Upper lobe of right lung (tissue), 1 donor: ENCODE results near the gene C19orf12. TPM values are rescaled to one million over a fixed set of nuclear protein-coding genes. Genes with fewer than 3 reads are reported as not detected.

Experiments used
- ATAC-seq: fragments of 200-7000 bp; cut with Tn5 transposase; one replicate; pipeline ENCODE4 v1.9.1; 2020; ENCODE audit warnings: mild to moderate bottlenecking, moderate library complexity
- DNase-seq: peaks from one replicate; pipeline ENCODE4 v3.0.0-alpha.2; 2020
- H3K27ac ChIP-seq: fragments of 200-600 bp; one replicate; pipeline ENCODE4 v1.8.0; 2022
- H3K27me3 ChIP-seq: fragments of 200-600 bp; one replicate; pipeline ENCODE4 v1.8.0; 2022; ENCODE audit warnings: mild to moderate bottlenecking
- H3K36me3 ChIP-seq: fragments of 200-600 bp; one replicate; pipeline ENCODE4 v1.8.0; 2022
- H3K4me1 ChIP-seq: fragments of 200-600 bp; one replicate; pipeline ENCODE4 v1.8.0; 2022
- H3K4me3 ChIP-seq: fragments of 200-600 bp; one replicate; pipeline ENCODE4 v1.8.0; 2022; ENCODE audit warnings: mild to moderate bottlenecking
- H3K9me3 ChIP-seq: fragments of 200-600 bp; one replicate; pipeline ENCODE4 v1.8.0; 2022
- CTCF ChIP-seq: fragments of 200-600 bp; IDR thresholded peaks from one replicate; pipeline ENCODE4 v1.8.0; 2022; ENCODE audit warnings: antibody characterized with exemption
- intact Hi-C: fragments of 100-400 bp; cut with DNase I; formaldehyde crosslinking; loops from one replicate; pipeline ENCODE4 v1.11.0; 2022
- total RNA-seq: library from RNA; stranded (reverse); fragmentation: NEBNext Ultra II Directional; extraction: Animal tissue kit (Norgen Biotek cat#: 25700); gene quantifications from one replicate; pipeline ENCODE4 v1.2.1, GENCODE V29; 2021
- donor health status: DM: no; HTN: yes; CAD: no; lungs with severe emphysema.

The C19orf12 gene
- total RNA-seq, 1 donor from 2014 or later, result 22.1 TPM

GRCh38 chr19:29759359-29759758, 44.3 kb upstream of the C19orf12 start:
- intact Hi-C loops, result no loop called here
- H3K4me1 ChIP-seq, result no peaks in the 10 kb centered on the region
- H3K27ac ChIP-seq, result no peak overlapping the region
- H3K27me3 ChIP-seq, result no peaks in the 10 kb centered on the region
- DNase-seq (no peak), ATAC-seq (no peak)
- no peaks in the 10 kb centered on the region for H3K9me3 ChIP-seq
- H3K36me3 ChIP-seq, result no peaks in the 10 kb centered on the region
- TF ChIP-seq CTCF, result no peak
- H3K4me3 ChIP-seq, result no peak overlapping the region

- H3K27me3 ChIP-seq, result no peaks in the 10 kb centered on the region
- H3K27ac ChIP-seq, result no peak overlapping the region
- H3K4me1 ChIP-seq, result no peaks in the 10 kb centered on the region
- H3K4me3 ChIP-seq, result no peak overlapping the region
- ATAC-seq, result no peak
- no peak for DNase-seq
- intact Hi-C loops, result no loop called here
- TF ChIP-seq CTCF, result no peak
- no peaks in the 10 kb centered on the region for H3K36me3 ChIP-seq
- H3K9me3 ChIP-seq, result no peaks in the 10 kb centered on the region
Observed at GRCh38 chr19:29758863-29759262, 43.8 kb upstream of the C19orf12 start.

GRCh38 chr19:29757551-29757950, 42.5 kb upstream of the C19orf12 start:
- Histone ChIP-seq H3K36me3 (no peaks in the 10 kb centered on the region), H3K9me3 (no peaks in the 10 kb centered on the region), H3K4me1 (no peaks in the 10 kb centered on the region), H3K4me3 (no peak overlapping the region), H3K27me3 (no peaks in the 10 kb centered on the region), H3K27ac (no peak overlapping the region)
- no peak for DNase-seq
- intact Hi-C loops, result no loop called here
- TF ChIP-seq CTCF, result no peak
- ATAC-seq, result no peak

GRCh38 chr19:29753934-29754305, 38.9 kb upstream of the C19orf12 start:
- no peak for DNase-seq
- Histone ChIP-seq H3K9me3 (no peaks in the 10 kb centered on the region), H3K4me1 (no peaks in the 10 kb centered on the region), H3K4me3 (no peak overlapping the region), H3K27ac (no peak overlapping the region), H3K36me3 (no peaks in the 10 kb centered on the region), H3K27me3 (no peaks in the 10 kb centered on the region)
- TF ChIP-seq CTCF, result no peak
- no peak for ATAC-seq
- intact Hi-C loops, result no loop called here

GRCh38 chr19:29753190-29753933, 38.3 kb upstream of the C19orf12 start:
- Histone ChIP-seq H3K4me3 (no peak overlapping the region), H3K27ac (no peak overlapping the region), H3K9me3 (no peaks in the 10 kb centered on the region), H3K27me3 (no peaks in the 10 kb centered on the region), H3K36me3 (no peaks in the 10 kb centered on the region), H3K4me1 (no peaks in the 10 kb centered on the region)
- DNase-seq (no peak), ATAC-seq (no peak)
- intact Hi-C loops, result no loop called here
- no peak for TF ChIP-seq CTCF
